WERI-Rb-1 (cell line): ENCODE measurements around the gene NAALADL2.
"Not testable (repeated sequence)": the region's sequence is repeated elsewhere in the genome, so short reads cannot be mapped to it uniquely, and the experiment has no call there.

Source experiments
- DNase-seq: peaks from one replicate; pipeline ENCODE4 v3.0.0-alpha.2; 2020
- H3K27ac ChIP-seq: fragments of 250-450 bp; sonication (Bioruptor Pico); 2 replicates; pipeline ENCODE4 v1.5.1; 2020; ENCODE audit warnings: mild to moderate bottlenecking, moderate library complexity
- H3K27me3 ChIP-seq: fragments of 250-450 bp; sonication (Bioruptor Pico); 2 replicates; pipeline ENCODE4 v1.5.1; 2021; ENCODE audit warnings: mild to moderate bottlenecking, low read depth, moderate library complexity; ENCODE audit not compliant: insufficient read depth, severe bottlenecking
- H3K36me3 ChIP-seq: fragments of 250-450 bp; sonication (Bioruptor Pico); 2 replicates; pipeline ENCODE4 v1.5.1; 2020; ENCODE audit warnings: mild to moderate bottlenecking, moderate library complexity
- H3K4me3 ChIP-seq: 2 replicates; pipeline ENCODE4 v1.5.1; 2011; ENCODE audit warnings: low read depth, mild to moderate bottlenecking, control low read depth, low read length
- H3K9me3 ChIP-seq: fragments of 250-450 bp; sonication (Bioruptor Pico); 2 replicates; pipeline ENCODE4 v1.5.1; 2021; ENCODE audit warnings: mild to moderate bottlenecking, moderate library complexity; ENCODE audit not compliant: severe bottlenecking
- TF ChIP-seq, protein P1 (sequence below): IDR thresholded peaks from 2 replicates; pipeline ENCODE4 v1.5.1; 2011; ENCODE audit warnings: low read depth, mild to moderate bottlenecking, control low read depth, inconsistent platforms, low read length

The NAALADL2 gene

DNA sequence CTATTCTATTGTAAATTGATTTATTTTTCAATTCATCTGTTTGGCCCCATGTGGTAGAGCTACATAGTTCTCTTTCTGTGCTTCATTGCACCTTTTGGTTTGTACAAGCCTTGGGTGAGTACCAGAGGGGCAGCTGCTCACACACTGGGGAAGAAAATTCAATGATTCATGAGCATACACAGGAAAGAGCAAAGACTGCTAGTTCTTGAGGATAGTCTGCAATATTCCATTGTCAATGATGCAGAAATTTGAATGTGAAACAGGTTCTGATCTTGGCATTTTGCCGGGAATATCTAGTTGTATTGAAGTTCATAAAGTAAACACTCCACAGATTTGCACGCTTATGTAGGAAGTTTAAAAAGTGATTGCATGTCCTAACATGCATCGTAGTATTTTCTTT lies 304.6 kb downstream of the NAALADL2 start:
- Histone ChIP-seq H3K36me3 (no peaks in the 10 kb centered on the region), H3K27me3 (no peaks in the 10 kb centered on the region), H3K27ac (no peak overlapping the region), H3K9me3 (no peaks in the 10 kb centered on the region), H3K4me3 (no peak overlapping the region)
- no peak for DNase-seq
- TF ChIP-seq, protein P1, sequence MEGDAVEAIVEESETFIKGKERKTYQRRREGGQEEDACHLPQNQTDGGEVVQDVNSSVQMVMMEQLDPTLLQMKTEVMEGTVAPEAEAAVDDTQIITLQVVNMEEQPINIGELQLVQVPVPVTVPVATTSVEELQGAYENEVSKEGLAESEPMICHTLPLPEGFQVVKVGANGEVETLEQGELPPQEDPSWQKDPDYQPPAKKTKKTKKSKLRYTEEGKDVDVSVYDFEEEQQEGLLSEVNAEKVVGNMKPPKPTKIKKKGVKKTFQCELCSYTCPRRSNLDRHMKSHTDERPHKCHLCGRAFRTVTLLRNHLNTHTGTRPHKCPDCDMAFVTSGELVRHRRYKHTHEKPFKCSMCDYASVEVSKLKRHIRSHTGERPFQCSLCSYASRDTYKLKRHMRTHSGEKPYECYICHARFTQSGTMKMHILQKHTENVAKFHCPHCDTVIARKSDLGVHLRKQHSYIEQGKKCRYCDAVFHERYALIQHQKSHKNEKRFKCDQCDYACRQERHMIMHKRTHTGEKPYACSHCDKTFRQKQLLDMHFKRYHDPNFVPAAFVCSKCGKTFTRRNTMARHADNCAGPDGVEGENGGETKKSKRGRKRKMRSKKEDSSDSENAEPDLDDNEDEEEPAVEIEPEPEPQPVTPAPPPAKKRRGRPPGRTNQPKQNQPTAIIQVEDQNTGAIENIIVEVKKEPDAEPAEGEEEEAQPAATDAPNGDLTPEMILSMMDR: no peak

DNA sequence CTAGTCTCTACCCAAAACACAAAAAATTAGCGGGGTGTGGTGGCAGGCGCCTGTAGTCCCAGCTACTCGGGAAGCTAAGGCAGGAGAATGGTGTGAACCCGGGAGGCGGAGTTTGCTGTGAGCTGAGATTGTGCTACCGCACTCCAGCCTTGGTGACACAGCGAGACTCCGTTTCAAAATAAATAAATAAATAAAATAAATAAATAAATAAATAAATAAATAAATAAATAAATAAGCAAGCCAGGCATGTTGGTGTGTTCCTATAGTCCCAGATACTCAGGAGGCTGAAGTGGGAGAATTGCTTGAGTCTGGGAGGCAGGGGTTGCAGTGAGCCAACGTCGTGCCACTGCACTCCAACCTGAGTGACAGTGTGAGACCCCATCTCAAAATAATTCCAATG lies 314.0 kb downstream of the NAALADL2 start:
- DNase-seq, H3K36me3 ChIP-seq, H3K4me3 ChIP-seq, H3K27ac ChIP-seq, H3K9me3 ChIP-seq, H3K27me3 ChIP-seq: not testable (repeated sequence)

DNA sequence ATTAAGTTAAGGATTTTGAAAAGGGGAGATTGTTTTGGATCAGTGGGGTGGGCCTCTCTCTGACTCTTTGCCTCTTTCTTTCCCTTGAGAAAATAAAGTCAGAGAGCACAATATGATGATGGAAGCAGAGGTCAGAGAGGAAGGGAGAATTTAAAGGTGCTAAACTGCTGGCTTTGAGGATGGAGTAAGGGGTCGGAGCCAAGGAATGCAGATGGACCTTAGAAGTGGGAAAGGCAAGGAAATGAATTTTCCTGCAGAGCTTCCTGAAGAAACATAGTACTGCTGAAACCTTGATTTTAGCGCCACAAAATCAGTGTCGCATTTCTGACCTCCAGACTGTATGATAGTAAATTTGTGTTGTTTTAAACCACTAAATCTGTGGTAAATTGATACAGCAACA lies 317.4 kb downstream of the NAALADL2 start:
- TF ChIP-seq, protein P1: no peak
- H3K9me3 ChIP-seq: no peaks in the 10 kb centered on the region
- no peaks in the 10 kb centered on the region for H3K27me3 ChIP-seq
- H3K36me3 ChIP-seq: no peaks in the 10 kb centered on the region
- no peak overlapping the region for H3K27ac ChIP-seq
- no peak for DNase-seq
- H3K4me3 ChIP-seq: no peak overlapping the region

DNA sequence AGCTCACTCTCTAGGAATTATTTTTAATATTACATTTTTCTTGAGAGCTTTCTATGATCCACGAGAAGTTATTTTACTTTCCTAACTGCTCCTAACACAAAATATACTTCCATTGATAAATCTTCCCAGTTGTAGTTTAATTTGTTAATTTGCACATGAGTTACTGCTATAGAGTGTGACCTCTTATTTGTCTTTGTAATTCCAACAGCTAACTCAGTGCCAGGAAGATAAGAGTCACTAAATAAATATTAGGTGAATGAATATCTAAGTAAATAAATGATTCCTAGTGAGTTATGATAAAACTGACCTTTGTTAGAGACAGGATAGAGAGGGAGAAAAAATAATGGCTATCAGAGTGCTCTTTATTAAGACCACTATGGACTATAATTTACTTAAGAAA lies 319.9 kb downstream of the NAALADL2 start:
- TF ChIP-seq, protein P1: no peak
- Histone ChIP-seq H3K9me3 (no peaks in the 10 kb centered on the region), H3K4me3 (no peak overlapping the region), H3K36me3 (no peaks in the 10 kb centered on the region), H3K27ac (no peak overlapping the region), H3K27me3 (no peaks in the 10 kb centered on the region)
- no peak for DNase-seq

DNA sequence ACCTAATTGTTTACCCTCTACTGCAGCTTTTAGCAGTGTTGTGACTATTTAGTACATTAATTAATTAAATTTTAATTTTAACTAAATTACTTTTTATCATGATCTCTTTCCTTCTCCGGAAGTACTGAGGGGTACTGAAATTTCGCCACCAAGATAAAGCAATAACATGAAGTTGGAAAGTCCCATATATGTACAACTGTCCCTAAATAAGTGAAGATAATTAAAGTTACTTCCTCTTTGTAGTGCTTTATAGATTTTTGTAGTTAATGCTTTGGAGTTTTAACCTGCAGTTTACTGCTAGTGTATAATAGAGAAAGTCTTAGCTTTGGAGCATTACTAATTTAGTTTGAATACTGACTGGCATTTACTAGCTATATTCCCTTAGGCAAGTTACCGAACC lies 325.3 kb downstream of the NAALADL2 start:
- no peak overlapping the region for H3K4me3 ChIP-seq
- no peak for DNase-seq
- H3K9me3 ChIP-seq: no peaks in the 10 kb centered on the region
- H3K27me3 ChIP-seq: no peaks in the 10 kb centered on the region
- TF ChIP-seq, protein P1: no peak
- H3K36me3 ChIP-seq: no peaks in the 10 kb centered on the region
- H3K27ac ChIP-seq: no peak overlapping the region

DNA sequence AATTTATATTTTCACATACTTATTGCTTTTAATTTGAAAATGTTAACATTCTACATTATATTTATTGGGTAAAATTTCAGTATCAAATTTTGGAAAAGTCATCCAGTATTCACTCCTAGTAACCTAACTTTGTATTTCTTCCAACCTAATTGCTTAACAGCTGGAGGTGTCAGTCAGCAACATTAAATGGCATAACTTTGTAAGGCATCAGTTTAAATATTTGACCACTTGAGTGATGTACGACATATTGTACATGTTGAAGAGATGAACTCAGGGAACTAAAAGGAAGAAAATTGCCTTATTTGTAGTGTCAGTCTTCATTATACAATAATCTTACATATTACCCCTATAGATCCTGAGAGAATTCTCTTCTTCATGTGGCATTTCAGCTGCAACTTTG lies 326.8 kb downstream of the NAALADL2 start:
- Histone ChIP-seq H3K27ac (no peak overlapping the region), H3K9me3 (no peaks in the 10 kb centered on the region), H3K36me3 (no peaks in the 10 kb centered on the region), H3K4me3 (no peak overlapping the region), H3K27me3 (no peaks in the 10 kb centered on the region)
- DNase-seq: no peak
- TF ChIP-seq, protein P1: no peak

DNA sequence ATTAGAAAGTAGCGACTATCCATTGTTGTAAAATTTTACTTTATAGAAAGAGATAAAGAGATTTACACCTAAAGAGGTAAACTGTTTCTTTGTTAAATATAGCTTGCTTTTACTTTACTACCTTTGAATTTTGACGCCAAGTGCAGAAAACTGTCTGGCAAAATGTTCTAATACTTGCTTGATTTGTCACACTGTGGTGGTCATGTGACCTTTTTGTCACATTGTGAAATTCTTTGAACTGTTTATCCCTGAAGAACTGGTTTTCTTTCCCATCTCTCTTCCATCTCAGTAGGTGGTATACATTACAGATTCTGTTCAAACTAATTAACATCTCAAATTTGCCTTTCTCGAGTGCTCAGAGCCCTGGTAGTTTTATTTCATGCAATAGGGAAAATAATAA lies 327.4 kb downstream of the NAALADL2 start:
- H3K36me3 ChIP-seq: no peaks in the 10 kb centered on the region
- no peak overlapping the region for H3K27ac ChIP-seq
- H3K27me3 ChIP-seq: no peaks in the 10 kb centered on the region
- DNase-seq: no peak
- no peak overlapping the region for H3K4me3 ChIP-seq
- TF ChIP-seq, protein P1: no peak
- H3K9me3 ChIP-seq: no peaks in the 10 kb centered on the region
